BLaER1 treated with 17β-estradiol and CSF1 and Interleukin-3, amounts not matched to agents 10 nM and 100 nM (cell line): Measurements from ENCODE around the gene PYCR2.
"Not testable (repeated sequence)": the region's sequence is repeated elsewhere in the genome, so short reads cannot be mapped to it uniquely, and the experiment has no call there.

ENCODE experiments used
- H3K27ac ChIP-seq, 11 experiments: shearing (Covaris generic); formaldehyde crosslinking; 2 replicates each; pipeline ENCODE4 v1.8.1; 2022
- H3K27me3 ChIP-seq, 11 experiments: shearing (Covaris generic); formaldehyde crosslinking; 2 replicates each; pipeline ENCODE4 v1.8.1; 2022
- H3K36me3 ChIP-seq, 11 experiments: shearing (Covaris generic); formaldehyde crosslinking; 2 replicates each; pipeline ENCODE4 v1.8.1; 2022
- H3K4me1 ChIP-seq, 10 experiments: shearing (Covaris generic); formaldehyde crosslinking; 2 replicates each; pipeline ENCODE4 v1.8.1; 2022
- H3K4me2 ChIP-seq, 11 experiments: shearing (Covaris generic); formaldehyde crosslinking; 2 replicates each; pipeline ENCODE4 v1.8.1; 2022
- H3K4me3 ChIP-seq, 10 experiments: shearing (Covaris generic); formaldehyde crosslinking; 2 replicates each; pipeline ENCODE4 v1.8.1; 2022
- H3K9ac ChIP-seq, 11 experiments: shearing (Covaris generic); formaldehyde crosslinking; 2 replicates each; pipeline ENCODE4 v1.8.1; 2022
- H3K9me3 ChIP-seq, 11 experiments: shearing (Covaris generic); formaldehyde crosslinking; replicated peaks in 1 of 11; 2 replicates each; pipeline ENCODE4 v1.8.1; 2022
- H4K20me1 ChIP-seq, 11 experiments: shearing (Covaris generic); formaldehyde crosslinking; 2 replicates each; pipeline ENCODE4 v1.8.1; 2022
- Cebpa-rat ChIP-seq, 11 experiments: shearing (Covaris generic); IDR thresholded peaks; 2 replicates each; pipeline ENCODE4 v1.8.1; 2022

The PYCR2 gene

GRCh38 chr1:225923692-225924555 is at the start of gene PYCR2:
Gene PYCR2 (minus strand): TSS chr1:225924250. CDS start chr1:225924110, 140 bp downstream.
- H3K4me2 ChIP-seq = peak within 1 kb of the TSS; percentile 92 to 100 (median 96)
- H4K20me1 ChIP-seq = peaks cover 0 to 21% (median 0%) of the 10 kb centered on the region in 11 experiments; a peak in 4 of 22 replicates
- H3K9ac ChIP-seq = peak within 1 kb of the TSS; percentile 92 to 100 (median 95)
- peak in 4 of 11 experiments; percentile 30 to 74 (median 52); a peak in 4 of 22 replicates for TF ChIP-seq Cebpa-rat (IDR thresholded peaks at IDR 0.05)
- peak within 1 kb of the TSS; percentile 91 to 100 (median 96) for H3K27ac ChIP-seq
- no peaks in the 10 kb centered on the region for H3K9me3 ChIP-seq
- peak within 1 kb of the TSS; percentile 68 to 97 (median 86) for H3K4me3 ChIP-seq
- H3K4me1 ChIP-seq = peaks cover 50 to 61% (median 57%) of the 10 kb centered on the region in 10 experiments
- no peaks in the 10 kb centered on the region for H3K27me3 ChIP-seq
- peaks cover 17 to 37% (median 33%) of the 10 kb centered on the region in 11 experiments for H3K36me3 ChIP-seq

- Histone ChIP-seq H3K36me3 (no peaks in the 10 kb centered on the region; a peak in 1 of 22 replicates), H3K4me2 (no peak overlapping the region), H3K4me1 (peaks cover 13 to 30% (median 27%) of the 10 kb centered on the region in 10 experiments), H3K9me3 (peaks cover 0 to 15% (median 4%) of the 10 kb centered on the region in 11 experiments; a peak in 6 of 22 replicates), H3K4me3 (no peak overlapping the region), H3K9ac (no peak overlapping the region), H3K27ac (no peak overlapping the region), H4K20me1 (peaks cover 0 to 9% (median 5%) of the 10 kb centered on the region in 11 experiments; a peak in 10 of 22 replicates), H3K27me3 (no peaks in the 10 kb centered on the region)
- TF ChIP-seq Cebpa-rat (IDR thresholded peaks at IDR 0.05) = no peak
Observed at GRCh38 chr1:225973158-225973557, 49.1 kb upstream of the PYCR2 start.

GRCh38 chr1:225972344-225973152 is 48.5 kb upstream of the PYCR2 start:
- no peak for TF ChIP-seq Cebpa-rat (IDR thresholded peaks at IDR 0.05)
- Histone ChIP-seq H3K4me1 (peaks cover 7 to 24% (median 21%) of the 10 kb centered on the region in 10 experiments), H3K27me3 (no peaks in the 10 kb centered on the region), H4K20me1 (peaks cover 0 to 3% (median under 1%) of the 10 kb centered on the region in 11 experiments; a peak in 9 of 22 replicates), H3K27ac (no peak overlapping the region), H3K4me2 (no peak overlapping the region), H3K9ac (no peak overlapping the region), H3K9me3 (peaks cover 0 to 15% (median 4%) of the 10 kb centered on the region in 11 experiments; a peak in 6 of 22 replicates), H3K36me3 (no peaks in the 10 kb centered on the region; a peak in 1 of 22 replicates), H3K4me3 (no peak overlapping the region)

GRCh38 chr1:225970592-225971157 is 46.6 kb upstream of the PYCR2 start:
- not testable (repeated sequence) for H3K4me2 ChIP-seq, H3K27me3 ChIP-seq, H3K36me3 ChIP-seq, H3K4me1 ChIP-seq, H3K9ac ChIP-seq, H4K20me1 ChIP-seq, H3K27ac ChIP-seq, H3K4me3 ChIP-seq
- peaks cover 0 to 15% (median 4%) of the 10 kb centered on the region in 11 experiments; a peak in 6 of 22 replicates for H3K9me3 ChIP-seq

- H3K9me3 ChIP-seq = peaks cover 0 to 15% (median 4%) of the 10 kb centered on the region in 11 experiments; a peak in 6 of 22 replicates
- H3K9ac ChIP-seq, H4K20me1 ChIP-seq, H3K4me2 ChIP-seq, H3K36me3 ChIP-seq, H3K4me3 ChIP-seq, H3K27me3 ChIP-seq, H3K27ac ChIP-seq: not testable (repeated sequence)
- peaks cover 0 to 10% (median 6%) of the 10 kb centered on the region in 10 experiments; a peak in 9 of 20 replicates for H3K4me1 ChIP-seq
Observed at GRCh38 chr1:225969751-225970150, 45.7 kb upstream of the PYCR2 start.

DNA sequence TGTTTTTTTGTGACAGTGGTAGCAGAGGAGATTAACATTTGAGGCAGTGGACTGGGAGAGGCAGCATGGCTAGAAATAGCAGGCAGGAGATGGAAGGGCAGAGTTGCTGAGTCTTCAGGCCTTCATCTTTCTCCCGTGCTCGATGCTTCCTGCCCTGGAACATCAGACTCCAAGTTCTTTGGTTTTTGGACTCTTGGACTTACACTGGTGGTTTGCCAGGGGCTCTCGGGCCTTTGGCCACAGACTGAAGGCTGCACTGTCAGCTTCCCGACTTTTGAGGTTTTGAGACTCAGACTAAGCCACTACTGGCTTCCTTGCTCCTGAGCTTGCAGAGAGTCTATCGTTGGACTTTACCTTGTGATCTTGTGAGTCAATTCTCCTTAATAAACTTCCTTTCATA is 41.2 kb upstream of the PYCR2 start:
- Histone ChIP-seq H3K27me3 (no peaks in the 10 kb centered on the region), H3K9me3 (peaks cover 0 to 12% (median 4%) of the 10 kb centered on the region in 11 experiments; a peak in 7 of 22 replicates)
- TF ChIP-seq Cebpa-rat (IDR thresholded peaks at IDR 0.05) = no peak

DNA sequence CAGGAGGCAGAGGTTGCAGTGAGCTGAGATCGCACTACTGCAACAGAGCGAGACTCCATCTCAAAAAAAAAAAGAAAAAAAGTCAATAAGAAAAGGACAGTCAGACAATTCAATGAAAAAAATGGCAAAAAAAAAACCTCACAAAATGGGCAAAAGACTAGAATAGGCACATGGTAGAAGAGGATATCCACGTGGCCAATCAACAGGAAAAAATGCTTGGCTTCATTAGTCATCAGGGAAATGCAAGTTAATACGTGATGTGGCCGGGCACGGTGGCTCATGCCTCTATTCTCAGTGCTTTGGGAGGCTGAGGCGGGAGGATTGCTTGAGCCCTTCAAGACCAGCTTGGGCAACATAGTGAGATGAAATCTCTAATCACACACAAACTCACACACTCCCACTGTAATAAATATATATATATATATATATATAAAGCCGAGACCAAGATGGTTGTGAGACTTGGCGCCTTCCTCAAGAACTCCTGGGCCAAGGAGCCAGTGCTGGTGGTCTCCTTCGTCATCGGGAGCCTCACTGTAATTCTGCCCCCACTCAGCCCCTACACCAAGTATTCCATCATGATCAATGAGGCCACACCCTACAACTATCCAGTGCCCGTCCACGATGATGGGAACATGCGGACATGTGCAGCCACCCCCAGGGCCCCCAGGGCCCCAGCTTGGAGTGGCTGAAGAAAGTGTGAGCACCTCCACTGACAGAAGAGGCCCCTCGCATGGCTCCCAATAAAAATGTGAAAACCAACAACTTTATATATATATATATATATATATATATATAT is 39.9 kb upstream of the PYCR2 start:
- H3K36me3 ChIP-seq = no peaks in the 10 kb centered on the region
- H3K9ac ChIP-seq = no peak overlapping the region
- H3K4me1 ChIP-seq = peaks cover 0 to 26% (median 20%) of the 10 kb centered on the region in 10 experiments; a peak in 15 of 20 replicates
- H3K4me3 ChIP-seq = no peak overlapping the region
- TF ChIP-seq Cebpa-rat (IDR thresholded peaks at IDR 0.05) = no peak
- H4K20me1 ChIP-seq = no peaks in the 10 kb centered on the region
- no peak overlapping the region for H3K27ac ChIP-seq
- H3K9me3 ChIP-seq = peaks cover 0 to 8% (median 0%) of the 10 kb centered on the region in 11 experiments; a peak in 4 of 22 replicates
- H3K4me2 ChIP-seq = no peak overlapping the region
- no peaks in the 10 kb centered on the region for H3K27me3 ChIP-seq

More for the DNA sequence above, 41.2 kb upstream of the PYCR2 start:
- Histone ChIP-seq H3K36me3 (no peaks in the 10 kb centered on the region), H3K9ac (no peak overlapping the region), H4K20me1 (no peaks in the 10 kb centered on the region), H3K4me3 (no peak overlapping the region), H3K27ac (no peak overlapping the region), H3K4me2 (peak overlapping the region in 6 of 11 experiments; percentile 17 to 41 (median 27); a peak in 7 of 22 replicates), H3K4me1 (peaks cover 0 to 26% (median 20%) of the 10 kb centered on the region in 10 experiments; a peak in 15 of 20 replicates)

- Histone ChIP-seq H3K4me1 (peaks cover 0 to 33% (median 28%) of the 10 kb centered on the region in 10 experiments; a peak in 18 of 20 replicates), H3K4me3 (no peak overlapping the region), H3K9ac (no peak overlapping the region), H3K4me2 (peak overlapping the region in 8 of 11 experiments; percentile 37 to 77 (median 64); a peak in 12 of 22 replicates), H4K20me1 (no peaks in the 10 kb centered on the region), H3K27ac (no peak overlapping the region), H3K9me3 (peaks cover 0 to 8% (median 0%) of the 10 kb centered on the region in 11 experiments; a peak in 4 of 22 replicates), H3K27me3 (no peaks in the 10 kb centered on the region), H3K36me3 (no peaks in the 10 kb centered on the region)
- no peak for TF ChIP-seq Cebpa-rat (IDR thresholded peaks at IDR 0.05)
Observed at GRCh38 chr1:225962440-225962975, 38.5 kb upstream of the PYCR2 start.
